Colon (tissue), 2 donors: ENCODE data around the gene GPRASP2.
A peak's percentile ranks its signal among the peaks of the same experiment; 100 is the strongest.
"Not testable (repeated sequence)": the region's sequence is repeated elsewhere in the genome, so short reads cannot be mapped to it uniquely, and the experiment has no call there.

Experiments used
- FAIRE-seq: peaks from 2 replicates; lab custom pipeline; 2012; peaks lifted over from hg19 to GRCh38; lab: Jason Lieb, UNC
- donor health status: control.
- donor health status: control.

GPRASP2 gene

GRCh38 chrX:102712216-102712966 is at the start of gene GPRASP2:
Gene GPRASP2, plus strand, starts transcription at chrX:102712448. Its CDS starts 2,422 bp downstream, at chrX:102714870.
- FAIRE-seq = no peak

- not testable (repeated sequence) for FAIRE-seq
Observed at GRCh38 chrX:102663820-102664219, 48.4 kb upstream of the GPRASP2 start.

GRCh38 chrX:102667034-102667433 is 45.2 kb upstream of the GPRASP2 start:
- peak; percentile 21 for FAIRE-seq

GRCh38 chrX:102669526-102669925 is 42.7 kb upstream of the GPRASP2 start:
- no peak for FAIRE-seq

GRCh38 chrX:102672856-102673255 is 39.4 kb upstream of the GPRASP2 start:
- no peak for FAIRE-seq

- peak; percentile 95 for FAIRE-seq
Observed at GRCh38 chrX:102677479-102677878, 34.8 kb upstream of the GPRASP2 start.

- no peak for FAIRE-seq
Observed at GRCh38 chrX:102684772-102685520, 27.3 kb upstream of the GPRASP2 start.

GRCh38 chrX:102694749-102695148 is 17.5 kb upstream of the GPRASP2 start:
- FAIRE-seq = no peak

GRCh38 chrX:102696306-102696705 is 15.9 kb upstream of the GPRASP2 start:
- no peak for FAIRE-seq

GRCh38 chrX:102697494-102697893 is 14.8 kb upstream of the GPRASP2 start:
- FAIRE-seq = peak; percentile 62

- FAIRE-seq = no peak
Observed at GRCh38 chrX:102708900-102709299, 3.3 kb upstream of the GPRASP2 start.

GRCh38 chrX:102711872-102712215 is 404 bp upstream of the GPRASP2 start:
- no peak for FAIRE-seq

- no peak for FAIRE-seq
Observed at GRCh38 chrX:102712981-102713625, 855 bp downstream of the GPRASP2 start.

- FAIRE-seq = no peak
Observed at GRCh38 chrX:102714994-102715393, 2.7 kb downstream of the GPRASP2 start.

GRCh38 chrX:102715967-102716366 is 3.7 kb downstream of the GPRASP2 start:
- FAIRE-seq = no peak

GRCh38 chrX:102720237-102721168 is 8.3 kb downstream of the GPRASP2 start, which contains the start of gene GPRASP3:
Gene GPRASP3, plus strand, starts transcription at chrX:102720743. Its CDS starts 28,253 bp downstream, at chrX:102748996.
- FAIRE-seq = no peak

- not testable (repeated sequence) for FAIRE-seq
Observed at GRCh38 chrX:102721169-102721506, 8.9 kb downstream of the GPRASP2 start.

- FAIRE-seq = no peak
Observed at GRCh38 chrX:102723456-102723855, 11.2 kb downstream of the GPRASP2 start.

GRCh38 chrX:102727761-102728160 is 15.5 kb downstream of the GPRASP2 start:
- no peak for FAIRE-seq

- FAIRE-seq = no peak
Observed at GRCh38 chrX:102728646-102729045, 16.4 kb downstream of the GPRASP2 start.

GRCh38 chrX:102739657-102740056 is 27.4 kb downstream of the GPRASP2 start:
- FAIRE-seq = no peak

- FAIRE-seq = peak; percentile 87
Observed at GRCh38 chrX:102744307-102744706, 32.1 kb downstream of the GPRASP2 start.
